ENCODE data around the gene SPAG9.
A peak's percentile ranks its signal among the peaks of the same experiment; 100 is the strongest.

SPAG9 gene

GRCh38 chr17:51059781-51060180 is 60.9 kb downstream of the SPAG9 start:
- no peak overlapping the region for H2BK120ac ChIP-seq (ENCODE audit: low read depth, low read length)
- WGBS (ENCODE audit: extremely low coverage, insufficient coverage, low lambda C conversion rate): no CpG with 5 or more reads among the region's 2 CpGs
- H3K9ac ChIP-seq (ENCODE audit: low read length): no peak overlapping the region

GRCh38 chr17:51057534-51057933 is 63.1 kb downstream of the SPAG9 start:
- Histone ChIP-seq H3K27me3 (ENCODE audit: insufficient read depth, low read length, poor library complexity) (no peaks in the 10 kb centered on the region), H3K79me1 (ENCODE audit: low read length) (peaks cover 1% of the 10 kb centered on the region), H2AK5ac (ENCODE audit: low read length) (no peak overlapping the region), H3K4me3 (ENCODE audit: low read length) (no peak overlapping the region), H3K18ac (ENCODE audit: low read length) (no peak overlapping the region), H3K4me2 (ENCODE audit: low read length) (no peak overlapping the region), H2BK5ac (ENCODE audit: low read length) (no peak overlapping the region), H4K5ac (ENCODE audit: low read length) (no peak overlapping the region), H3K56ac (ENCODE audit: low read length) (no peak overlapping the region), H3K9ac (ENCODE audit: low read length) (no peak overlapping the region), H2BK120ac (ENCODE audit: low read depth, low read length) (no peak overlapping the region), H4K8ac (ENCODE audit: low read depth, low read length) (no peak overlapping the region), H3K23ac (ENCODE audit: low read length) (no peak overlapping the region), H3K4me1 (ENCODE audit: control insufficient read depth, low read depth, low read length) (no peaks in the 10 kb centered on the region), H3K36me3 (ENCODE audit: control insufficient read depth, insufficient read depth, low read length) (no peaks in the 10 kb centered on the region), H2BK15ac (replicated peaks; ENCODE audit: low read depth) (no peak overlapping the region), H3K4ac (ENCODE audit: low read depth, low read length) (no peak overlapping the region), H3K79me2 (ENCODE audit: control insufficient read depth, insufficient read depth, low read length) (no peaks in the 10 kb centered on the region), H3K27ac (ENCODE audit: low read depth, low read length) (no peak overlapping the region)
- no CpG with 5 or more reads among the region's 3 CpGs for WGBS (ENCODE audit: extremely low coverage, insufficient coverage, low lambda C conversion rate)
- DNase-seq: no peak

More at GRCh38 chr17:51059781-51060180, 60.9 kb downstream of the SPAG9 start:
- Histone ChIP-seq H3K23ac (ENCODE audit: low read length) (no peak overlapping the region), H3K27me3 (ENCODE audit: insufficient read depth, low read length, poor library complexity) (no peaks in the 10 kb centered on the region), H3K4me1 (ENCODE audit: control insufficient read depth, low read depth, low read length) (no peaks in the 10 kb centered on the region), H4K8ac (ENCODE audit: low read depth, low read length) (no peak overlapping the region), H3K18ac (ENCODE audit: low read length) (no peak overlapping the region), H4K5ac (ENCODE audit: low read length) (no peak overlapping the region), H3K4ac (ENCODE audit: low read depth, low read length) (no peak overlapping the region), H2BK15ac (replicated peaks; ENCODE audit: low read depth) (no peak overlapping the region), H3K79me2 (ENCODE audit: control insufficient read depth, insufficient read depth, low read length) (no peaks in the 10 kb centered on the region), H3K4me2 (ENCODE audit: low read length) (no peak overlapping the region), H3K36me3 (ENCODE audit: control insufficient read depth, insufficient read depth, low read length) (no peaks in the 10 kb centered on the region), H3K27ac (ENCODE audit: low read depth, low read length) (no peak overlapping the region), H3K4me3 (ENCODE audit: low read length) (no peak overlapping the region), H3K56ac (ENCODE audit: low read length) (no peak overlapping the region), H2BK5ac (ENCODE audit: low read length) (no peak overlapping the region), H3K79me1 (ENCODE audit: low read length) (peaks cover 1% of the 10 kb centered on the region), H2AK5ac (ENCODE audit: low read length) (no peak overlapping the region)
- no peak for DNase-seq

GRCh38 chr17:51056813-51057510 is 63.7 kb downstream of the SPAG9 start:
- no peak overlapping the region for H3K9ac ChIP-seq (ENCODE audit: low read length)
- H2BK5ac ChIP-seq (ENCODE audit: low read length): no peak overlapping the region
- no peaks in the 10 kb centered on the region for H3K79me2 ChIP-seq (ENCODE audit: control insufficient read depth, insufficient read depth, low read length)
- no peaks in the 10 kb centered on the region for H3K27me3 ChIP-seq (ENCODE audit: insufficient read depth, low read length, poor library complexity)
- H3K56ac ChIP-seq (ENCODE audit: low read length): peak overlapping the region; percentile 58
- no peaks in the 10 kb centered on the region for H3K36me3 ChIP-seq (ENCODE audit: control insufficient read depth, insufficient read depth, low read length)
- no peak overlapping the region for H3K27ac ChIP-seq (ENCODE audit: low read depth, low read length)
- no peak overlapping the region for H4K8ac ChIP-seq (ENCODE audit: low read depth, low read length)
- H3K4me2 ChIP-seq (ENCODE audit: low read length): no peak overlapping the region
- no peak overlapping the region for H4K5ac ChIP-seq (ENCODE audit: low read length)
- no peak overlapping the region for H2AK5ac ChIP-seq (ENCODE audit: low read length)
- no peak overlapping the region for H2BK15ac ChIP-seq (replicated peaks; ENCODE audit: low read depth)
- no peak overlapping the region for H2BK120ac ChIP-seq (ENCODE audit: low read depth, low read length)
- no peak overlapping the region for H3K18ac ChIP-seq (ENCODE audit: low read length)
- no peaks in the 10 kb centered on the region for H3K4me1 ChIP-seq (ENCODE audit: control insufficient read depth, low read depth, low read length)
- H3K4ac ChIP-seq (ENCODE audit: low read depth, low read length): no peak overlapping the region
- H3K23ac ChIP-seq (ENCODE audit: low read length): no peak overlapping the region
- peaks cover 1% of the 10 kb centered on the region for H3K79me1 ChIP-seq (ENCODE audit: low read length)
- no CpG with 5 or more reads among the region's 1 CpG for WGBS (ENCODE audit: extremely low coverage, insufficient coverage, low lambda C conversion rate)
- H3K4me3 ChIP-seq (ENCODE audit: low read length): no peak overlapping the region
- peak; percentile 80 for DNase-seq

GRCh38 chr17:51054748-51055147 is 65.9 kb downstream of the SPAG9 start:
- H2BK120ac ChIP-seq (ENCODE audit: low read depth, low read length): no peak overlapping the region
- no peak overlapping the region for H3K4me2 ChIP-seq (ENCODE audit: low read length)
- no peak overlapping the region for H3K23ac ChIP-seq (ENCODE audit: low read length)

GRCh38 chr17:51052235-51052634 is 68.4 kb downstream of the SPAG9 start:
- no peak for DNase-seq
- Histone ChIP-seq H3K56ac (ENCODE audit: low read length) (no peak overlapping the region), H3K4me3 (ENCODE audit: low read length) (no peak overlapping the region), H3K23ac (ENCODE audit: low read length) (no peak overlapping the region), H3K27me3 (ENCODE audit: insufficient read depth, low read length, poor library complexity) (no peaks in the 10 kb centered on the region), H3K79me2 (ENCODE audit: control insufficient read depth, insufficient read depth, low read length) (no peaks in the 10 kb centered on the region), H3K36me3 (ENCODE audit: control insufficient read depth, insufficient read depth, low read length) (no peaks in the 10 kb centered on the region), H3K18ac (ENCODE audit: low read length) (no peak overlapping the region), H4K8ac (ENCODE audit: low read depth, low read length) (no peak overlapping the region), H3K4me1 (ENCODE audit: control insufficient read depth, low read depth, low read length) (no peaks in the 10 kb centered on the region), H3K9ac (ENCODE audit: low read length) (no peak overlapping the region), H3K4ac (ENCODE audit: low read depth, low read length) (no peak overlapping the region), H3K79me1 (ENCODE audit: low read length) (no peaks in the 10 kb centered on the region), H2BK5ac (ENCODE audit: low read length) (no peak overlapping the region), H3K4me2 (ENCODE audit: low read length) (no peak overlapping the region), H2AK5ac (ENCODE audit: low read length) (no peak overlapping the region), H2BK15ac (replicated peaks; ENCODE audit: low read depth) (no peak overlapping the region), H2BK120ac (ENCODE audit: low read depth, low read length) (no peak overlapping the region), H3K27ac (ENCODE audit: low read depth, low read length) (no peak overlapping the region), H4K5ac (ENCODE audit: low read length) (no peak overlapping the region)
- WGBS (ENCODE audit: extremely low coverage, insufficient coverage, low lambda C conversion rate): no CpG with 5 or more reads among the region's 3 CpGs

More at GRCh38 chr17:51054748-51055147, 65.9 kb downstream of the SPAG9 start:
- Histone ChIP-seq H3K79me1 (ENCODE audit: low read length) (peaks cover 1% of the 10 kb centered on the region), H3K36me3 (ENCODE audit: control insufficient read depth, insufficient read depth, low read length) (no peaks in the 10 kb centered on the region), H2AK5ac (ENCODE audit: low read length) (no peak overlapping the region), H3K27me3 (ENCODE audit: insufficient read depth, low read length, poor library complexity) (no peaks in the 10 kb centered on the region), H3K18ac (ENCODE audit: low read length) (no peak overlapping the region), H3K27ac (ENCODE audit: low read depth, low read length) (no peak overlapping the region), H3K4me3 (ENCODE audit: low read length) (no peak overlapping the region), H3K4me1 (ENCODE audit: control insufficient read depth, low read depth, low read length) (no peaks in the 10 kb centered on the region), H2BK15ac (replicated peaks; ENCODE audit: low read depth) (no peak overlapping the region), H2BK5ac (ENCODE audit: low read length) (no peak overlapping the region), H3K9ac (ENCODE audit: low read length) (no peak overlapping the region), H4K8ac (ENCODE audit: low read depth, low read length) (peak overlapping the region; percentile 76), H3K4ac (ENCODE audit: low read depth, low read length) (no peak overlapping the region), H3K79me2 (ENCODE audit: control insufficient read depth, insufficient read depth, low read length) (no peaks in the 10 kb centered on the region), H3K56ac (ENCODE audit: low read length) (no peak overlapping the region), H4K5ac (ENCODE audit: low read length) (no peak overlapping the region)
- no peak for DNase-seq
- no CpG with 5 or more reads among the region's 4 CpGs for WGBS (ENCODE audit: extremely low coverage, insufficient coverage, low lambda C conversion rate)
